Lower lobe of right lung (tissue), 2 donors: ENCODE measurements around the gene CIPC. TPM values are rescaled to one million over a fixed set of nuclear protein-coding genes. Genes with fewer than 3 reads are reported as not detected.

ENCODE experiments used
- ATAC-seq, 2 donors: fragments of 200-7000 bp; cut with Tn5 transposase; one replicate each; pipeline ENCODE4 v1.9.1; 2020 to 2022; ENCODE audit warnings: mild to moderate bottlenecking in 2 of 2, moderate library complexity in 2 of 2
- DNase-seq: peaks from one replicate; pipeline ENCODE4 v3.0.0-alpha.2; 2020
- H3K27ac ChIP-seq: fragments of 200-600 bp; one replicate; pipeline ENCODE4 v1.8.0; 2022
- H3K27me3 ChIP-seq: fragments of 200-600 bp; one replicate; pipeline ENCODE4 v1.8.0; 2022; ENCODE audit warnings: low read depth
- H3K36me3 ChIP-seq: fragments of 200-600 bp; one replicate; pipeline ENCODE4 v1.8.0; 2022; ENCODE audit warnings: mild to moderate bottlenecking
- H3K4me1 ChIP-seq: fragments of 200-600 bp; one replicate; pipeline ENCODE4 v1.8.0; 2022
- H3K4me3 ChIP-seq: fragments of 200-600 bp; one replicate; pipeline ENCODE4 v1.8.0; 2022; ENCODE audit warnings: mild to moderate bottlenecking
- H3K9me3 ChIP-seq: fragments of 200-600 bp; one replicate; pipeline ENCODE4 v1.8.0; 2022
- intact Hi-C: fragments of 100-400 bp; cut with DNase I; formaldehyde crosslinking; loops from one replicate; pipeline ENCODE4 v1.11.0; 2022
- total RNA-seq: library from RNA; stranded (reverse); fragmentation: NEBNext Ultra II Directional; extraction: Animal tissue kit (Norgen Biotek cat#: 25700); gene quantifications from one replicate; pipeline ENCODE4 v1.2.1, GENCODE V29; 2021
- TF ChIP-seq, protein P1 (sequence below): fragments of 200-600 bp; IDR thresholded peaks from one replicate; pipeline ENCODE4 v1.8.0; 2022; ENCODE audit warnings: antibody characterized with exemption, mild to moderate bottlenecking
- donor health status: DM: no; HTN: yes; CAD: no; lungs with severe emphysema.

Gene CIPC
- total RNA-seq, 1 donor from 2014 or later, result 28.4 TPM

DNA sequence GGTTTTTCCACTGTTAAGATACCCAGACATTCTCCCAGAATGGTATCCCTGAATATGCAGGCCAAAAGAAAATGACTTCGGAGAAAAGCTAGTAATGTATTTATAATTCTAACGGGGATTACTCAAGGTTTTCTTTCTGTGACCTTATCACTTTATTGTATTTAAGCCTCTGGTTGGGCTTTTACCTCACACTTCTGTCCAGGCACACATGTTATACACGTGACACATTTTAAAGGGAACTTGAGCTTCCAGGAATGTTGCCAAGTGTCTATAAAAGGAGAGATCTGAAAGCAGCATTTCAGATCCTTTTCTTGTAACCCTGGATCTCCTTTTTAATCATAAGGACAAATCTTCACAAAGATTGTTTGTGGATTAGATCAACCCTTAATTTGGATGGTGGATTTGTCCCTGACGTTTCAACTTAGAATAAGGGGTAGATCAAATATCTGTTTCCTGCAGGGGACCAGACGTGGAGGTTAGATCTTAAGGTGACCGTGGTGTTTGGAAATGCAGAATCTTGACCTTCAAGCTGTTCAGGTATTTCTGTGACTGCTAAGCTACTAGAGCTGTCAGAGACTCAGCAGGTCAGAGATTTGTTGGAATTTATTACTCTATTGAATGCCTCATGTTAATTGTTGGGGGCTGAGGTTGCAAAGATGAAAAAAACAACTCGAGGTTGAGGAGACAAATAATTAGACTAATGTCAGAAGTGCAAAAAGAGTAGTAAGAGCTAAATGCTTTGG, 1.5 kb downstream of the CIPC start:
- Histone ChIP-seq H3K4me1 (peaks cover 49% of the 10 kb centered on the region), H3K36me3 (no peaks in the 10 kb centered on the region), H3K4me3 (peak overlapping the region; percentile 72), H3K9me3 (no peaks in the 10 kb centered on the region), H3K27me3 (no peaks in the 10 kb centered on the region), H3K27ac (peak overlapping the region; percentile 94)
- TF ChIP-seq, protein P1, sequence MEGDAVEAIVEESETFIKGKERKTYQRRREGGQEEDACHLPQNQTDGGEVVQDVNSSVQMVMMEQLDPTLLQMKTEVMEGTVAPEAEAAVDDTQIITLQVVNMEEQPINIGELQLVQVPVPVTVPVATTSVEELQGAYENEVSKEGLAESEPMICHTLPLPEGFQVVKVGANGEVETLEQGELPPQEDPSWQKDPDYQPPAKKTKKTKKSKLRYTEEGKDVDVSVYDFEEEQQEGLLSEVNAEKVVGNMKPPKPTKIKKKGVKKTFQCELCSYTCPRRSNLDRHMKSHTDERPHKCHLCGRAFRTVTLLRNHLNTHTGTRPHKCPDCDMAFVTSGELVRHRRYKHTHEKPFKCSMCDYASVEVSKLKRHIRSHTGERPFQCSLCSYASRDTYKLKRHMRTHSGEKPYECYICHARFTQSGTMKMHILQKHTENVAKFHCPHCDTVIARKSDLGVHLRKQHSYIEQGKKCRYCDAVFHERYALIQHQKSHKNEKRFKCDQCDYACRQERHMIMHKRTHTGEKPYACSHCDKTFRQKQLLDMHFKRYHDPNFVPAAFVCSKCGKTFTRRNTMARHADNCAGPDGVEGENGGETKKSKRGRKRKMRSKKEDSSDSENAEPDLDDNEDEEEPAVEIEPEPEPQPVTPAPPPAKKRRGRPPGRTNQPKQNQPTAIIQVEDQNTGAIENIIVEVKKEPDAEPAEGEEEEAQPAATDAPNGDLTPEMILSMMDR, result no peak
- DNase-seq (no peak), ATAC-seq (no peak)
- intact Hi-C loops, result no loop called here

DNA sequence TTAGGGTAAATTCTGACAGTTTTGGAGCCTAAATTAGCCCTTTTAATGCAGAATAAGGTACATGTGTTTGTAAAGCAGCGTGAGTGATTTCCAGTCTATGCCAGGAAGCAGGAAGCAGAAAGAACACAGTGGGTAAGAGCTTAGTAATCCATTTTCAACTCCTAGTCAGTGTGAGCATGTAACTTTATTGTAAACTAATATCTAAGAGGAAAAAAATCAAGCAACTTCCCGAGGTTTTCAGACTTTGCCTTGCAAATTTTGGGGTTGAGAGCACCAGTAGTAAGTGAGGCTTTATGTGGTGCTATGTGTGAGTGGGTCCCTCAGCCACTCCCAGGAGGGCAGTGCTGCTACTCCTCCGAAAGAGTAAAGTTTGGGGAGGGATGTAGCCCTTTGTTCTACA, 2.9 kb downstream of the CIPC start:
- Histone ChIP-seq H3K4me1 (peaks cover 49% of the 10 kb centered on the region), H3K27me3 (no peaks in the 10 kb centered on the region), H3K27ac (no peak overlapping the region), H3K4me3 (no peak overlapping the region), H3K36me3 (peaks cover 6% of the 10 kb centered on the region), H3K9me3 (no peaks in the 10 kb centered on the region)
- intact Hi-C loops, result no loop called here
- DNase-seq (no peak), ATAC-seq (no peak)
- TF ChIP-seq, protein P1, result no peak

DNA sequence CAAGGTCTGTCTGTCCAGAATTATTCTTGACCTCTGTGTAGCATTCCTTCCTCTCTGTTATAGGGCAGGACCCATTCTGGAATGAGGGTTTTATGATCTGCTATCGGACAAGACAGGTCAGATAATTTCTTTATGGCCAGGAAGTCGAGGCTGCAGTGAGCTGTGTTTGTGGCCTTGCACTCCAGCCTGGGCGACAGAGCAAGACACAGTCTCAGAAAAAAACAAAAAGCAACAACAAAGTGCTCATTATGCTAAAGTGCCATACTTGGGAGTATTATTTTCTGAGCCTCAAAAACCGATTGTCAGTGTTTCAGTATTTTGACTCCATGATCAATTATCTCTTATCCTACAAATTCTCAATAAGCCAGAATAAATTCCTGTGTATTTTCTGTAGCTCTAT, 4.1 kb downstream of the CIPC start:
- no peak overlapping the region for H3K27ac ChIP-seq

DNA sequence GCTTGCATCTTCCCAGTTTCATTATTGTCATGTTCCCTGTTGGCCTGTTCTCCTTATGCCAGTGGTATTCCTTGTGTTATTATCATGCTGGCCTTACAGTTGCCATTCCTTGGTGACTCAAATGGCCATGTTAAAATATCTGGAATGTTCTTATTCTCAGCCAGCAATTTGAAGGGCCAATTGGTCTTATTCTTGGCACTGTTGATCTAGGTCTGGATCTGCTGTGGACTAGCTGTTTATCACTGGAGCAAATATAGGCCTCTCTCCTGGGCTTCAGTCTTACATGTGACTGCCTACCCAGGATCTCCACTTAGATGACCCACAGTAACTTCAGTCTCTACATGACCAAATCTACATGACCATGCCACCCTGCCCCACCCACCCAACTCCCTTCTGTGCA, 5.4 kb downstream of the CIPC start:
- no peaks in the 10 kb centered on the region for H3K27me3 ChIP-seq
- peaks cover 38% of the 10 kb centered on the region for H3K4me1 ChIP-seq
- H3K9me3 ChIP-seq, result no peaks in the 10 kb centered on the region
- TF ChIP-seq, protein P1, result no peak
- H3K36me3 ChIP-seq, result peaks cover 27% of the 10 kb centered on the region
- no peak overlapping the region for H3K27ac ChIP-seq
- ATAC-seq (no peak), DNase-seq (no peak)
- intact Hi-C loops, result no loop called here
- H3K4me3 ChIP-seq, result no peak overlapping the region

More for the DNA sequence above, 4.1 kb downstream of the CIPC start:
- TF ChIP-seq, protein P1, result no peak
- no peaks in the 10 kb centered on the region for H3K27me3 ChIP-seq
- peaks cover 17% of the 10 kb centered on the region for H3K36me3 ChIP-seq
- H3K4me3 ChIP-seq, result no peak overlapping the region
- intact Hi-C loops, result no loop called here
- ATAC-seq (no peak), DNase-seq (no peak)
- H3K9me3 ChIP-seq, result no peaks in the 10 kb centered on the region
- H3K4me1 ChIP-seq, result peaks cover 40% of the 10 kb centered on the region

DNA sequence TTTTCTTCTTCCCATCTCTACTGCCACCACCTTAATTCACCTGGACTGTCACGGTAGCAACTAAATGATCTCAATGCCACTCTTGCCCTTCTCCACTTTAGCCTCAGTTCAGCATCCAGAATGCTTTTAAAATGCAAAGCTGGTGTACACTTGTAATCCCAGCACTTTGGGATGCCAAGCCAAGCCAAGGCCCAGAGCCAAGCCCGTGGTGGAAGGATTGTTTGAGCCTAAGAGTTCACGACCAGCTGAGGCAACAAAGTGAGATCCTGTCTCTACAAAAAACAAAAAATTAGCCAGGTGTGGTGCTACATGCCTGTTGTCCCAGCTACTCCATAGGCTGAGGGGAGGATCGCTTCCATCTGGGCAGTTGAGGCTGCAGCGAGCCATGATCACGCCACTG, 5.9 kb downstream of the CIPC start:
- Histone ChIP-seq H3K27ac (no peak overlapping the region), H3K4me1 (peaks cover 35% of the 10 kb centered on the region), H3K27me3 (no peaks in the 10 kb centered on the region), H3K36me3 (peaks cover 31% of the 10 kb centered on the region), H3K9me3 (no peaks in the 10 kb centered on the region), H3K4me3 (no peak overlapping the region)
- DNase-seq (no peak), ATAC-seq (no peak)
- intact Hi-C loops, result no loop called here
- TF ChIP-seq, protein P1, result no peak
